SK-N-MC (cell line): ENCODE results near the gene RTL10.
"Not testable (repeated sequence)": the region's sequence is repeated elsewhere in the genome, so short reads cannot be mapped to it uniquely, and the experiment has no call there.

Source experiments
- EZH2 ChIP-seq: fragments of 200-600 bp; sonication (generic); IDR thresholded peaks from one replicate; pipeline ENCODE4 v1.6.1; 2017; ENCODE audit warnings: antibody characterized with exemption
- POLR2AphosphoS5 ChIP-seq: IDR thresholded peaks from 2 replicates; pipeline ENCODE4 v1.6.1; 2012; ENCODE audit warnings: mild to moderate bottlenecking, low read depth, low read length, borderline replicate concordance

DNA sequence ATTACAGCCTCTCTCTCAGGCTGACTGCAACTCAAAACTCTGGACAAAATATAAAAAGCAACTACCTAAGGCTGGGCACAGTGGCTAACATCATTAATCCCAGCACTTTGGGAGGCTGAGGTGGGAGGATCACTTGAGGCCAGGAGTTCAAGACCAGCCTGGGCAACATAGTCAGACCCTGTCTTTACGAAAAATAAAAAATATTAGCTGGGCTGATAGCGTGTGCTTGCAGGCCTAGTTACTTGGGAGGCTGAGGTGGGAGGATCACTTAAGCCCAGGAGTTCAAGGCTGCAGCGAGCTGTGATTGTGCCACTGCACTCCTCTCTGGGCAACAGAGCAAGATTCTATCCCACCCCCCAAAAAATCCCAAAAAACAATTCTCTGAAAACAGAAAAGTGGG lies 22.7 kb downstream of the RTL10 start:
- TF ChIP-seq EZH2, POLR2AphosphoS5: not testable (repeated sequence)
